Caco-2 (cell line): ENCODE results near the gene GNA14. TPM values are rescaled to one million over a fixed set of nuclear protein-coding genes. Genes with fewer than 3 reads are reported as not detected.
"Not testable (repeated sequence)": the region's sequence is repeated elsewhere in the genome, so short reads cannot be mapped to it uniquely, and the experiment has no call there.

Experiments
- BruUV-seq: library from RNA; stranded (reverse); fragments of 400-500 nt; replicated peaks from 2 replicates; lab custom pipeline; 2021; lab: Mats Ljungman, UMichigan
- CTCF ChIA-PET: fragments of 300-600 bp; sonication (Branson Sonifier 250); formaldehyde crosslinking; loops from one replicate; lab custom pipeline; 2022; ENCODE audit warnings: antibody characterized with exemption; lab: Charles Lee
- POLR2A ChIA-PET: fragments of 300-600 bp; sonication (Branson Sonifier 250); formaldehyde crosslinking; loops from one replicate; lab custom pipeline; 2022; ENCODE audit warnings: antibody characterized with exemption; lab: Charles Lee
- DNase-seq, 2 experiments: peaks; one replicate each; pipeline versions ENCODE4 v3.0.0 to v3.0.0-alpha.2; 2020 to 2022
- H3K27me3 ChIP-seq: replicated peaks from 2 replicates; pipeline ENCODE4 v1.6.0; 2011; ENCODE audit warnings: low read length; ENCODE audit not compliant: control insufficient read depth, insufficient read depth
- H3K36me3 ChIP-seq: 2 replicates; pipeline ENCODE4 v1.5.1; 2011; ENCODE audit warnings: low read length; ENCODE audit not compliant: control insufficient read depth, insufficient read depth
- H3K4me1 ChIP-seq: fragments of 250-450 bp; sonication (Bioruptor Pico); 2 replicates; pipeline ENCODE4 v1.5.1; 2020; ENCODE audit warnings: mild to moderate bottlenecking
- H3K4me3 ChIP-seq: 2 replicates; pipeline ENCODE4 v1.5.1; 2011; ENCODE audit warnings: low read depth, mild to moderate bottlenecking, control low read depth, low read length
- H3K9me3 ChIP-seq: fragments of 250-450 bp; sonication (Bioruptor Pico); 2 replicates; pipeline ENCODE4 v1.5.1; 2020; ENCODE audit warnings: mild to moderate bottlenecking, moderate library complexity
- H3K27ac Mint-ChIP-seq: one replicate; pipeline ENCODE4 v1.8.0; 2022; ENCODE audit warnings: mixed read lengths; ENCODE audit not compliant: unreplicated experiment
- H3K27me3 Mint-ChIP-seq: one replicate; pipeline ENCODE4 v1.8.0; 2022; ENCODE audit warnings: mixed read lengths; ENCODE audit not compliant: insufficient read depth, unreplicated experiment
- H3K36me3 Mint-ChIP-seq: one replicate; pipeline ENCODE4 v1.8.0; 2022; ENCODE audit warnings: mild to moderate bottlenecking, mixed read lengths; ENCODE audit not compliant: insufficient read depth, unreplicated experiment
- H3K4me1 Mint-ChIP-seq: one replicate; pipeline ENCODE4 v1.8.0; 2022; ENCODE audit warnings: low read depth, mixed read lengths; ENCODE audit not compliant: unreplicated experiment
- H3K4me3 Mint-ChIP-seq: one replicate; pipeline ENCODE4 v1.8.0; 2022; ENCODE audit warnings: mild to moderate bottlenecking, moderate library complexity, mixed read lengths; ENCODE audit not compliant: unreplicated experiment
- H3K9me3 Mint-ChIP-seq: one replicate; pipeline ENCODE4 v1.8.0; 2022; ENCODE audit warnings: mixed read lengths; ENCODE audit not compliant: unreplicated experiment
- intact Hi-C: fragments of 100-400 bp; cut with micrococcal nuclease; formaldehyde crosslinking; loops from one replicate; pipeline ENCODE4 v1.10.0; 2022; ENCODE audit not compliant: unreplicated experiment
- total RNA-seq: library from RNA; stranded (reverse); gene quantifications from 2 replicates; pipeline ENCODE4 v1.2.3, GENCODE V29; 2022
- TF ChIP-seq, protein P1 (sequence below), 2 experiments: fragments of 200-600 bp in 1 of 2; IDR thresholded peaks; 1 replicate in 1 of 2; 2 replicates in 1 of 2; pipeline versions ENCODE4 v1.5.1 to v1.8.0; 2011 to 2022; ENCODE audit warnings: antibody characterized with exemption in 1 of 2, control low read depth in 1 of 2, inconsistent platforms in 1 of 2, low read depth in 1 of 2, low read length in 1 of 2, mild to moderate bottlenecking in 1 of 2, moderate library complexity in 1 of 2; ENCODE audit not compliant: insufficient read depth in 1 of 2, severe bottlenecking in 1 of 2, unreplicated experiment in 1 of 2

The GNA14 gene
- total RNA-seq, 1 experiment from 2014 or later, result not detected

DNA sequence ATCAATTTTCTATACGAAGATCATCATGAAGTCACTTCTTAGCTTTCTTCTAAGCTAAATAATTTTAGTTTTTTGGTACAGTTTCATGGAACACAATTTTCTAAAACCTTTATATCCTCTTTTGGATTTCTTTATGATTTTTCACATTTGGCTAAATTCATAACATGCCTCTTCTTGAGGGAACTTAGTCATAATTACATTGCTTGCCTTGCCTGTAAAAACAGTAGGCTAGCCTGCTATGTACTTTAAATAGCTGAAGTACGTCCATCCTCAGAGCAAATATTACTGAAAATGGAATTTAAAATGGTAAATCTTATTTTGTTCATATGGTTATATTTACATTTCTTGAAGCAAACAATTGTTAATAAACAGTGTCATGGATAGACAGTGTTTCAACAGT is 245.8 kb downstream of the GNA14 start:
- BruUV-seq, result no TSS peak
- Mint-ChIP-seq H3K9me3 (no peaks in the 10 kb centered on the region), H3K4me3 (no peak overlapping the region), H3K27me3 (no peaks in the 10 kb centered on the region), H3K27ac (no peak overlapping the region), H3K4me1 (no peaks in the 10 kb centered on the region), H3K36me3 (no peaks in the 10 kb centered on the region)
- no peaks in the 10 kb centered on the region for H3K9me3 ChIP-seq
- no peaks in the 10 kb centered on the region for H3K36me3 ChIP-seq
- intact Hi-C loops, result no loop called here
- POLR2A ChIA-PET, result no interaction called here
- DNase-seq, result no peak
- no peaks in the 10 kb centered on the region for H3K4me1 ChIP-seq
- TF ChIP-seq, protein P1, sequence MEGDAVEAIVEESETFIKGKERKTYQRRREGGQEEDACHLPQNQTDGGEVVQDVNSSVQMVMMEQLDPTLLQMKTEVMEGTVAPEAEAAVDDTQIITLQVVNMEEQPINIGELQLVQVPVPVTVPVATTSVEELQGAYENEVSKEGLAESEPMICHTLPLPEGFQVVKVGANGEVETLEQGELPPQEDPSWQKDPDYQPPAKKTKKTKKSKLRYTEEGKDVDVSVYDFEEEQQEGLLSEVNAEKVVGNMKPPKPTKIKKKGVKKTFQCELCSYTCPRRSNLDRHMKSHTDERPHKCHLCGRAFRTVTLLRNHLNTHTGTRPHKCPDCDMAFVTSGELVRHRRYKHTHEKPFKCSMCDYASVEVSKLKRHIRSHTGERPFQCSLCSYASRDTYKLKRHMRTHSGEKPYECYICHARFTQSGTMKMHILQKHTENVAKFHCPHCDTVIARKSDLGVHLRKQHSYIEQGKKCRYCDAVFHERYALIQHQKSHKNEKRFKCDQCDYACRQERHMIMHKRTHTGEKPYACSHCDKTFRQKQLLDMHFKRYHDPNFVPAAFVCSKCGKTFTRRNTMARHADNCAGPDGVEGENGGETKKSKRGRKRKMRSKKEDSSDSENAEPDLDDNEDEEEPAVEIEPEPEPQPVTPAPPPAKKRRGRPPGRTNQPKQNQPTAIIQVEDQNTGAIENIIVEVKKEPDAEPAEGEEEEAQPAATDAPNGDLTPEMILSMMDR (IDR thresholded peaks at IDR 0.05; ENCODE audit: insufficient read depth in 1 of 2, low read depth in 1 of 2, low read length in 1 of 2, severe bottlenecking in 1 of 2, unreplicated experiment in 1 of 2), result no peak
- H3K27me3 ChIP-seq, result no peaks in the 10 kb centered on the region
- CTCF ChIA-PET, result no interaction called here
- no peak overlapping the region for H3K4me3 ChIP-seq

DNA sequence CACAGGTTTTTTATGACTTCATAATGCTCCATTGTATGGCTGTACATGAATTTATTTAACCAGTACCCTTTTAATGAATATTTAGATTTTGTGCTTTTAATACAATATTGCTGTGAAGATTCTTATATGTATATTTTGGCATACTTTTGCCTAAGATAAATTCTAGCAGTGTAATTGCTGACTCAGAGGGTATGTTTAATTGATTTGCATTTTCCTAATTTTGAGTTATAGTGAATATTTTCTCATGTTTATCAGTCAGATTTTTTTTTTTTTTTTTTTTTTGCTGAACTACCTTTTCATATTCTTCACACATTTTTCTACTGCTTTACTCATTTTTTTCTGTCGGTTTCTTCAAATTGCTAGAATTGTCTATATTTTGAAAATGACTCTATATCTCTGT is 248.2 kb downstream of the GNA14 start:
- no peak overlapping the region for H3K27ac Mint-ChIP-seq
- BruUV-seq, result no TSS peak
- ChIA-PET POLR2A (no interaction called here), CTCF (no interaction called here)
- H3K4me1 Mint-ChIP-seq, result no peaks in the 10 kb centered on the region
- Histone ChIP-seq H3K4me1 (no peaks in the 10 kb centered on the region), H3K4me3 (no peak overlapping the region), H3K27me3 (no peaks in the 10 kb centered on the region), H3K36me3 (no peaks in the 10 kb centered on the region), H3K9me3 (no peaks in the 10 kb centered on the region)
- no peak overlapping the region for H3K4me3 Mint-ChIP-seq
- intact Hi-C loops, result no loop called here
- DNase-seq, result no peak
- no peaks in the 10 kb centered on the region for H3K36me3 Mint-ChIP-seq
- no peaks in the 10 kb centered on the region for H3K27me3 Mint-ChIP-seq
- TF ChIP-seq, protein P1 (IDR thresholded peaks at IDR 0.05; ENCODE audit: insufficient read depth in 1 of 2, low read depth in 1 of 2, low read length in 1 of 2, severe bottlenecking in 1 of 2, unreplicated experiment in 1 of 2), result no peak
- H3K9me3 Mint-ChIP-seq, result no peaks in the 10 kb centered on the region

DNA sequence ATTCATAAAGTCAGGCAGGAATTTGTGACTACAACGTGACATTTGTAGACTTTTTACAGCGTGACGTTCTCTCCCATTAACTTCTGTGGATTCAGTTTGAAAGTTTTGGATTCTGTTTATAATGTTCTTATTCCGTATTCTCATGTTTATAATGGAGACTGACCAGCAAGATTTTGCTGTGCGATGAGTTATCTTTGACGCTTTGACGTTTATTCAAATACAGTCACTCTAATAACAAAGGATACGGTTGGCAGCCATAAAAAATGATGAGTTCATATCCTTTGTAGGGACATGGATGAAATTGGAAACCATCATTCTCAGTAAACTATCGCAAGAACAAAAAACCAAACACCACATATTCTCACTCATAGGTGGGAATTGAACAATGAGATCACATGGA is 249.5 kb downstream of the GNA14 start:
- DNase-seq, H3K4me1 ChIP-seq, H3K4me3 Mint-ChIP-seq, H3K27me3 Mint-ChIP-seq, H3K27me3 ChIP-seq, H3K9me3 Mint-ChIP-seq, intact Hi-C loops, H3K27ac Mint-ChIP-seq, H3K9me3 ChIP-seq, H3K36me3 ChIP-seq, CTCF ChIA-PET, H3K4me1 Mint-ChIP-seq, POLR2A ChIA-PET, H3K36me3 Mint-ChIP-seq, BruUV-seq, H3K4me3 ChIP-seq: not testable (repeated sequence)

DNA sequence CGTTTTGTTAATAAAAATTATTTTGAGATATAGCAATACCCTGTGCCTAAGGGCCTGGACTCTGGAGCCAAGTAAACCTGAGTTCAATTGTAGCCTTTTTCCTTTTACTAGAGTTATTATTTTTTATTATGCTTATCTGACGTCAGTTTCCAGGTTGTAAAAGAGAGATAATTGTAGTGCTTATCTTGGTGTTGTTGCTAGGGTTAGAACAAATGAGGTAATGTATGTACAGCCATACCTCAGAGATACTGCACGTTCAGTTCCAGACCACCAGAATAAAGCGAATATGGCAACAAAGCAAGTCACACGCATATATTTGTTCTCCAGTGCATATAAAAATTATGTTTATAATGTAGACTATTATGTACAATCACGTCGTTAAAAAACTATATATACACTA is 255.8 kb downstream of the GNA14 start:
- intact Hi-C loops, result no loop called here
- Mint-ChIP-seq H3K9me3 (no peaks in the 10 kb centered on the region), H3K36me3 (no peaks in the 10 kb centered on the region), H3K4me3 (no peak overlapping the region), H3K27me3 (no peaks in the 10 kb centered on the region), H3K27ac (no peak overlapping the region), H3K4me1 (no peaks in the 10 kb centered on the region)
- TF ChIP-seq, protein P1 (IDR thresholded peaks at IDR 0.05; ENCODE audit: insufficient read depth in 1 of 2, low read depth in 1 of 2, low read length in 1 of 2, severe bottlenecking in 1 of 2, unreplicated experiment in 1 of 2), result no peak
- POLR2A ChIA-PET, result no interaction called here
- no peaks in the 10 kb centered on the region for H3K4me1 ChIP-seq
- no peaks in the 10 kb centered on the region for H3K27me3 ChIP-seq
- CTCF ChIA-PET, result no interaction called here
- no peak for DNase-seq
- H3K36me3 ChIP-seq, result no peaks in the 10 kb centered on the region
- BruUV-seq, result no TSS peak
- H3K9me3 ChIP-seq, result no peaks in the 10 kb centered on the region
- H3K4me3 ChIP-seq, result no peak overlapping the region
